ENCODE data around the gene LAMA5.

GRCh38 chr20:62405981-62406513, 38.9 kb upstream of the LAMA5 start:
- no peak for TF ChIP-seq CTCF (IDR thresholded peaks at IDR 0.05; ENCODE audit: low read depth, low read length)
- no peak for TF ChIP-seq EZH2phosphoT487 (IDR thresholded peaks at IDR 0.05; ENCODE audit: low read depth)

All from OCI-LY3 (cell line).